Neural cell (in vitro differentiated cells): Measurements from ENCODE around the gene NQO1. TPM values are rescaled to one million over a fixed set of nuclear protein-coding genes. Genes with fewer than 3 reads are reported as not detected.

Source experiments
- H2AFZ ChIP-seq: fragments of 200-600, 300-800 bp; sonication (generic), shearing (Covaris generic); 2 replicates; pipeline ENCODE4 v1.6.0; 2014; ENCODE audit warnings: low read depth, mild to moderate bottlenecking, antibody characterized with exemption, low read length, moderate library complexity
- H3F3A ChIP-seq: fragments of 200-600 bp; shearing (Covaris generic); 2 replicates; pipeline ENCODE4 v1.6.1; 2016; ENCODE audit warnings: mild to moderate bottlenecking, moderate library complexity, mixed read lengths, antibody characterized with exemption, low read length; ENCODE audit not compliant: insufficient read depth, poor library complexity, severe bottlenecking
- H3K27ac ChIP-seq: fragments of 200-600, 300-800 bp; sonication (generic), shearing (Covaris generic); 2 replicates; pipeline ENCODE4 v1.5.1; 2014; ENCODE audit warnings: mild to moderate bottlenecking, low read length, moderate library complexity
- H3K27me3 ChIP-seq: fragments of 300-800, 200-600 bp; sonication (generic), shearing (Covaris generic); 2 replicates; pipeline ENCODE4 v1.6.0; 2014; ENCODE audit warnings: mild to moderate bottlenecking, low read depth, low read length, moderate library complexity; ENCODE audit not compliant: insufficient read depth
- H3K36me3 ChIP-seq: fragments of 300-800, 200-600 bp; sonication (generic), shearing (Covaris generic); 2 replicates; pipeline ENCODE4 v1.5.1; 2014; ENCODE audit warnings: mild to moderate bottlenecking, antibody characterized with exemption, low read length, moderate library complexity; ENCODE audit not compliant: insufficient read depth
- H3K4me2 ChIP-seq: fragments of 300-800, 200-600 bp; sonication (generic), shearing (Covaris generic); 2 replicates; pipeline ENCODE4 v1.6.0; 2014; ENCODE audit warnings: mild to moderate bottlenecking, low read length
- H3K4me3 ChIP-seq: fragments of 300-800, 200-600 bp; sonication (generic), shearing (Covaris generic); 2 replicates; pipeline ENCODE4 v1.5.1; 2014; ENCODE audit warnings: mild to moderate bottlenecking, low read length, moderate library complexity
- H3K79me2 ChIP-seq: fragments of 200-600 bp; shearing (Covaris generic); replicated peaks from 2 replicates; pipeline ENCODE4 v1.6.0; 2014; ENCODE audit warnings: mild to moderate bottlenecking, low read length, moderate library complexity; ENCODE audit not compliant: insufficient read depth
- H3K9ac ChIP-seq: fragments of 300-800, 200-600 bp; sonication (generic), shearing (Covaris generic); 2 replicates; pipeline ENCODE4 v1.6.1; 2016; ENCODE audit warnings: mild to moderate bottlenecking, low read length, mixed read lengths
- H3K9me2 ChIP-seq: fragments of 200-600 bp; shearing (Covaris generic); 2 replicates; pipeline ENCODE4 v1.6.1; 2016; ENCODE audit warnings: mild to moderate bottlenecking, low read length, mixed read lengths; ENCODE audit not compliant: insufficient read depth
- H3K9me3 ChIP-seq: fragments of 200-600, 300-800 bp; sonication (generic), shearing (Covaris generic); 2 replicates; pipeline ENCODE4 v1.6.1; 2016; ENCODE audit warnings: mild to moderate bottlenecking, mixed run types, low read length, moderate library complexity, mixed read lengths
- H4K20me1 ChIP-seq: fragments of 200-600 bp; shearing (Covaris generic); 2 replicates; pipeline ENCODE4 v1.6.1; 2016; ENCODE audit warnings: mild to moderate bottlenecking, mixed run types; ENCODE audit not compliant: insufficient read depth
- CTCF ChIP-seq: fragments of 450-650 bp; IDR thresholded peaks from 2 replicates; pipeline ENCODE4 v1.5.1; 2014; ENCODE audit warnings: antibody characterized with exemption, mild to moderate bottlenecking, moderate library complexity; ENCODE audit not compliant: poor library complexity, severe bottlenecking
- EP300 ChIP-seq: fragments of 450-650 bp; conservative IDR thresholded peaks from 2 replicates; pipeline ENCODE4 v1.6.1; 2014; ENCODE audit warnings: antibody characterized with exemption, mild to moderate bottlenecking, moderate library complexity; ENCODE audit not compliant: poor library complexity, severe bottlenecking
- EZH2 ChIP-seq: fragments of 200-600, 300-800 bp; shearing (Covaris generic), sonication (generic); IDR thresholded peaks from 2 replicates; pipeline ENCODE4 v1.6.1; 2014; ENCODE audit warnings: antibody characterized with exemption, low read length, borderline replicate concordance, mild to moderate bottlenecking; ENCODE audit not compliant: insufficient read depth, poor library complexity, severe bottlenecking
- MXI1 ChIP-seq: fragments of 450-650 bp; conservative IDR thresholded peaks from 2 replicates; pipeline ENCODE4 v1.6.1; 2014; ENCODE audit warnings: antibody characterized with exemption, mild to moderate bottlenecking; ENCODE audit not compliant: poor library complexity, severe bottlenecking
- POLR2AphosphoS5 ChIP-seq: IDR thresholded peaks from 2 replicates; pipeline ENCODE4 v1.6.1; 2012
- RAD21 ChIP-seq: fragments of 450-650 bp; conservative IDR thresholded peaks from 2 replicates; pipeline ENCODE4 v1.6.1; 2014; ENCODE audit warnings: antibody characterized with exemption, mild to moderate bottlenecking, moderate library complexity
- REST ChIP-seq: IDR thresholded peaks from 2 replicates; pipeline ENCODE4 v1.6.1; 2012; ENCODE audit warnings: borderline replicate concordance
- SMC3 ChIP-seq: fragments of 450-650 bp; conservative IDR thresholded peaks from 2 replicates; pipeline ENCODE4 v1.6.1; 2014; ENCODE audit warnings: antibody characterized with exemption, mild to moderate bottlenecking, moderate library complexity; ENCODE audit not compliant: poor library complexity
- TAF1 ChIP-seq: IDR thresholded peaks from 2 replicates; pipeline ENCODE4 v1.6.1; 2012; ENCODE audit warnings: low read depth
- polyA plus RNA-seq: library from polyadenylated mRNA; depleted of rRNA; stranded (reverse); fragments of >200 nt; gene quantifications from 2 replicates; pipeline ENCODE4 v1.2.3, GENCODE V29; 2014

Gene NQO1
- polyA plus RNA-seq, 1 donor from 2014 or later = 5.1 TPM

GRCh38 chr16:69744363-69745231, 18.2 kb upstream of the NQO1 start:
- H3K27me3 ChIP-seq = no peaks in the 10 kb centered on the region
- no peaks in the 10 kb centered on the region for H3K9me2 ChIP-seq
- H4K20me1 ChIP-seq = no peaks in the 10 kb centered on the region
- no peak overlapping the region for H2AFZ ChIP-seq
- H3K4me3 ChIP-seq = no peak overlapping the region
- H3K79me2 ChIP-seq = no peaks in the 10 kb centered on the region
- no peak overlapping the region for H3K27ac ChIP-seq
- no peak for TF ChIP-seq CTCF
- TF ChIP-seq EP300 = no peak
- TF ChIP-seq REST = no peak
- TF ChIP-seq TAF1 = no peak
- TF ChIP-seq RAD21 = no peak
- no peak for TF ChIP-seq EZH2
- TF ChIP-seq SMC3 = no peak
- no peak for TF ChIP-seq MXI1
- TF ChIP-seq POLR2AphosphoS5 = no peak
- no peak overlapping the region for H3K9ac ChIP-seq
- no peak overlapping the region for H3K4me2 ChIP-seq
- H3K9me3 ChIP-seq = no peaks in the 10 kb centered on the region
- peaks cover 8% of the 10 kb centered on the region for H3K36me3 ChIP-seq
- H3F3A ChIP-seq = no peaks in the 10 kb centered on the region

DNA sequence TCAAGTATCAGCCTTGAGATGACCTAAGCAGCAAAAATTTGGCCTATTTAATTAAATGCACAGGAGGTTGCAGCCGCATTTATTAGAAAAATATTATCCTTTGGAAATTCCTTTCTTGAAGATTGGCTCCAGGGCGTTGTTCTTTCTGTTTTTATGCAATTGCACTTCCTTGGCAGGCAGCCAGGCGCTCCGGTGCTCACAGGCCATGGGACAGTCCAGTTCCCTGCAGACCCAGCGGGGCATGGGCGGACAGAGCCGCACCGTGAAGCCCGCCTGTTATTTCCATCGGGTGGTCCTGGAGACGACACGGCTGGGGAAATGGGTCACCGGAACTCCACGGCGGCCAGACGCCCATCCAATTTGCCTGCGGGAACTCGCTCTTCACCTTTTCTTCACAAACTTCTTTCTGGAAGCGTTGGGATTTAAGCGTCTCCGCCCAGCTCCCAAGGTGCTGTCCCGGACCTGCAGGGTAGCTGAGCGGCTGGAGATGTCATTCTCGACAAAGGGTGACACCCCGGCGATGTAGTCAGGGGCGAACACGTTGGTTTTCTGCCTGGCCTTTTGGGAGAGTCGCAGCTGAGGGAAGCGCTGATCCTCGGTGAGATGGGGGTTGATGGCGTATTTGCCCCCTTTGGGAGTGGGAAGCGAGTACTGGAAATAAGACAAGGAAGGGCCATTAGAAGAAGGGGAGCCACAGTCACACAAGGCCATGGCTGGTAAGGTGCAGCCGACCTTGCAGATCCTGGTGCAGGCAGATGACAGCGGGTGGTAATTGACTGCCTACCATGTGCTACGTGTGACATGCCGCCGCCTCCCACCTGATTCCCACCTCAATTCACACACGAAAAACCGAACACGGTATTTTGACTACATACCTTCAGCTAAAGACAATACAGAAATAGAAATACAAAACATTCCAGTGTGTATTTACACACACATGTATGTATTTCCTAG, 15.9 kb upstream of the NQO1 start:
- Histone ChIP-seq H3K9me2 (no peaks in the 10 kb centered on the region), H4K20me1 (no peaks in the 10 kb centered on the region), H3K4me3 (no peak overlapping the region), H3F3A (no peaks in the 10 kb centered on the region), H3K79me2 (no peaks in the 10 kb centered on the region), H2AFZ (no peak overlapping the region), H3K9me3 (no peaks in the 10 kb centered on the region), H3K36me3 (no peaks in the 10 kb centered on the region), H3K27me3 (no peaks in the 10 kb centered on the region), H3K9ac (no peak overlapping the region), H3K4me2 (no peak overlapping the region), H3K27ac (no peak overlapping the region)
- TF ChIP-seq SMC3 = no peak
- TF ChIP-seq TAF1 = no peak
- no peak for TF ChIP-seq RAD21
- TF ChIP-seq EZH2 = no peak
- no peak for TF ChIP-seq EP300
- TF ChIP-seq REST = no peak
- TF ChIP-seq POLR2AphosphoS5 = no peak
- no peak for TF ChIP-seq CTCF
- TF ChIP-seq MXI1 = no peak
